NCI-H187 (cell line): ENCODE measurements around the gene CD7.
A peak's percentile ranks its signal among the peaks of the same experiment; 100 is the strongest.

ENCODE experiments used
- DNase-seq, 2 experiments: peaks; one replicate each; lab custom pipeline; 2025; lab: John Stamatoyannopoulos, UW

CD7 gene

DNA sequence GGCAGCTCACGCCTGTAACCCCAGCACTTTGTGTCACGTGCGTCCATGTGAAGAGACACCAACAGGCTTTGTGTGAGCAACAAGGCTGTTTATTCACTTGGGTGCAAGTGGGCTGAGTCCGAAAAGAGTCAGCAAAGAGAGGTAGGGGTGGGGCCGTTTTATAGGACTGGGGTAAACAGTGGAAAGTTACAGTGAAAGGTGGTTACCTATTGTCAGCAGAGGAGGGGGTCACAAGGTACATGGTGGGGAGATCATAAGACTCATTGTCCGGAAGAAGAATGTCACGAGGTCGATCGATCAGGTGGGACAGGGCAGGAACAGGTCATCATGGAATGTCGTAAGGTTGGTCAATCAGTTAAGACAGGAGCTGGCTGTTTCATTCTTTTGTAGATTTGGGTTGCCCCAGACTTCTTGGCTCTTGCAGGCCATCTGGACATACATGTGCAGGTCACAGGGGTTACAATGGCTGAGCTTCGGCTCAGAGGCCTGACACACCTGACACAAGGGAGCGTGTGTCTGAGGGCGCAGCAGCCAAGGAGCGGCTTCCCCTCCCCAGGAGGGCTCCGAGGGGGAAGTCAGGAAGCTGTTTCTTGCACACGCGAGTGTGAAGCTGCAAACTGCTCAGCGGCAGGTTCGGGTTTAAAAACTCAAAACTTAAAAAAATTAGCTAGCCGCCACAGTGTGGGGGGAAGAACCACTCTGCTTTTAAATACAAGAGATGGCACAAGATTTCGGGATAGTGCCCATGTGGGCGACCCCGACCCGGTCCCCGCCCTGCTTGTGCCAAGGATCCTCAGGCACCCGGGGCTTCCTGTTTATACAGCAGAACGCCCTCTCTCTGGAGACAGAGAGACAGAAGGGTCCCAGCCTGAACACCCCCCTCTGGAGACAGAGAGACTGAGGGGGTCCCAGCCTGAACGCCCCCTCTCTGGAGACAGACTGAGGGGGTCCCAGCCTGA lies 29.2 kb upstream of the CD7 start:
- DNase-seq = no peak

DNA sequence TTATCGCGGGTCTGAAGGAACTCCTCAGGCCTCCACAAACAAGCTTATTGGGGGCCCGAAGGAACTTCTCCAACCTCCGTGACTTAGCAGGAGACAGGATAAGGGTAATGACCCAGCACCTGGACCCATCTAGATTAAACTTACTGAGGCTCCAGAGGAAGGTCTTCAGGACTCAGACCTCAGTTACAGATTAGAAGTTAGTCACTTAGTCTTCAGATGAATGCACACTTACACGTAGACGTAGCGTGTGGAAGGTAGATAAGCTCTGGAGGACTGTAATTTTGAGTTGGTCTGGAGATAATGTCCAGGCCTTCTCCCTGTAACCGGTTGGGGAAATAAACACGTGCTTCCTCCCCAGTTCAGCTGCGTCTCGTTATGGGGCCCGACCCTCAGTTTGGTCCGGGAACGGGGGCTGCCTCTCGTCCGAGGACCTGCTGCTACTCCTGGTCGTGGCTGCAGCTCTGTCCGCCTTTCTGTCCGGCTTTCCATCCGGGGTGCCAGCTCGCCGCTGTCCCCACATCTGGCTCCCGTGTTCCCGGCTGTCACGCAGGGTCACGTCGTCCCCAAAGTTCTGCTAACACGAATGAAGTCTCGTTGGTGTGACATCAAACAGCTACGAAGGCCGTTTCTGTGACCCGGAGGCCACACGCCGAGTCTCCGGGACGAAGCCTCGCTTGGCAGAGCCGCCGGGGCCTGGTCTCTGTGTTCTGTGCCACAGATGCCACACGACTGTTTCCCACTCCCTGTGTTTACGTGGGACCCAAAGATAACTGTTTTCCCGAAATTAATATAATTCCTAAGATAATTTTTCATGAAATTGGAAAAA lies 28.0 kb upstream of the CD7 start:
- no peak for DNase-seq

GRCh38 chr17:82344175-82344907 lies 26.9 kb upstream of the CD7 start:
- DNase-seq = no peak

- no peak for DNase-seq
These were observed 26.2 kb upstream of the CD7 start for GRCh38 chr17:82343560-82343959.

DNA sequence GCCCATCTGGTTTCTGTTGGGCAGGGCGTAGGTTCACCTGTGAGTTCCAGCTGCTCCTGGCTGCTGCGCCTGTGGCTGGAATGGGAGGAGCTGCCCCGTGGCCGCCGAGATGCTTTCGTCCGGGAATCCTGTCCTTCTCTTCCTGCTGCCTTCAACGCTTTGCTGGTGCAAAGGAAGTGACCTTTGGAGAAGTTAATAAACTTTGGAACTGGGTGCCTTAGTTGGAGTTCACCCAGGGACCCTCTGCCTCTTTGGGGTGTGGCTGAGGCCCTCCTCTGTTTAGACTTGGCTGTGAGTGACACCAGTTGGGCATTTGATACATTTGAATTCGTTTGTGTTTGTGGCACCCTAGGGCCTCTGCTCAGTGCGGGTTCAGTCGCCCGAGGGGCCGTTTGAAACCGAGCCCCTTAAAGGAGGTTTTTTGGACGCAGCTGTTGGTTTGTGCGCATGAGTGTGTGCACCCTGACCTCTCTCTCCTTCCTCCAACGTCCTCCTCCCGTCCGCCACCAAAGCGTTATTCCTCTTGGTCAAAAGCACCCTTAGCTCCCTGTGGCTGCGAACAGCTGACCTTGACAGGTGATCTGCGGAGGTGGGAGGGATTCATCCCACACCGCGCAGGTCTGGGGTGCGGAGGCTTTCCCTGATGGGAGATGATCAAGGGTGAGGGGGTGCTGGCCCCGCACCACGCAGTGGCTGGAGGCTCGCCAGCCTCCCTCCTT lies 25.1 kb upstream of the CD7 start:
- no peak for DNase-seq

DNA sequence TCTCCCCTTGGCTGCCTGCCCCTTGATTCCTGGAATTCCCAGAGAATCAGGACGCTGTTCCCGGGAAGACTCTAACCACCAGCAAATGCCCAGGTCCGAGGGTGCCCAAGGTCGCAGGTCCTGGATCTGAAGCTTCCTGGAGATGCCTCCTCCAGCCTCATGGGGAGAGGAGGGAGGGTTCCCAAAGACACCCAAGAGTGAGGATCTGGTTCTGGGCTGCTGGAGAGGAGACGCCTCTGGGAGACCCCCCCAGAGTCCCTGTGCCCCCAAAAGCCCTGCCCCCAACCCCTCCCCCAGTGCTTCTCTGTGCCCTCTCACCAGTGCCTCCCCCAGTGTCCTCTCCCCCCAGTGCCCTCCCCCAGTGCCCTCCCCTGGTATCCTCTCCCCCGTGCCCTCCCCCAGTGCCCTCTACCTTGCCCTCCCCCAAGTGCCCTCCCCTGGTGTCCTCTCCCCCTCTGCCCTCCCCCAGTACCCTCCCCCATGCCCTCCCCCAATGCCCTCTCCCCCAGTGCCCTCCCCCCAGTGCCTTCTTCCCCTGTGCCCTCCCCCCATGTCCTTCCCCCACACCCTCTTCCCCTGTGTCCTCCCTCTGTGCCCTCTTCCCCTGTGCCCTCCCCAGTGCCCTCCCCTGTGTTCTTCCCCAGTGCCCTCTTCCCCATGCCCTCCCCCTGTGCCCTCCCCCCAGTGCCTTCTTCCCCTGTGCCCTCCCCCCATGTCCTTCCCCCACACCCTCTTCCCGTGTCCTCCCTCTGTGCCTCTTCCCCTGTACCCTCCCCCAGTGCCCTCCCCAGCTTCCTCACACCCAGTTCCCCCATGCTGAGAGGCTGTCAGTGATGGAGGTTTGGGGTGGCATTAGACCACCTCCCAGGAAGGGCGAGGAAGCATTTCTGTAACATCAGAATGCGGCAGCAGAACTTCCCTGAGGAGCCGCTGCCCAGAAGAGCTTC lies 22.5 kb upstream of the CD7 start:
- DNase-seq = no peak

- DNase-seq = no peak
These were observed 21.6 kb upstream of the CD7 start for GRCh38 chr17:82338858-82339633.

GRCh38 chr17:82334622-82335394 lies 17.4 kb upstream of the CD7 start:
- DNase-seq = no peak

DNA sequence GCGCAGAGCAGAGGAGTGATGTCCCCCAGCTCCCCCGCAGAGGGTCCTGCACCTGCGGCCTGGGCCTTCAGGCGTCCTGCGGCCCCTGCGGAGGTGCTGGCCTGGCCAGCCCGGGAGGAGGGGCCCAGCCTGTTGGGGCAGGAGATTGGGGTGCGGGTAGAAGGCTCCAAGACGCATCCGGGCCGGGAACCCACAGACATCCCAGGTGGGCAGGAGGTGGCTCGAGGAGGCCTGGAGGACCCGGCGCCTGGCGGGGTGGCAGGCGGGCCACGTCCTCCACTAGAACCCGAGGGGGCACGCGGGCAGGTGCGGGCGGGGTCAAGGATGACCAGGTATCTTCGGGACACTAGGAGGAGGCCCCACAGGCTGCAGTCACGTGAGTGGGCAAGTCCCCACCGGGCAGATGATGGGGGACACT lies 16.8 kb upstream of the CD7 start:
- DNase-seq = no peak

- no peak for DNase-seq
These were observed 16.1 kb upstream of the CD7 start, which contains the start of gene SECTM1 for GRCh38 chr17:82333279-82334171. TSS of gene SECTM1 (minus strand) at chr17:82333766. CDS start at chr17:82327240, 6,526 bp downstream.

DNA sequence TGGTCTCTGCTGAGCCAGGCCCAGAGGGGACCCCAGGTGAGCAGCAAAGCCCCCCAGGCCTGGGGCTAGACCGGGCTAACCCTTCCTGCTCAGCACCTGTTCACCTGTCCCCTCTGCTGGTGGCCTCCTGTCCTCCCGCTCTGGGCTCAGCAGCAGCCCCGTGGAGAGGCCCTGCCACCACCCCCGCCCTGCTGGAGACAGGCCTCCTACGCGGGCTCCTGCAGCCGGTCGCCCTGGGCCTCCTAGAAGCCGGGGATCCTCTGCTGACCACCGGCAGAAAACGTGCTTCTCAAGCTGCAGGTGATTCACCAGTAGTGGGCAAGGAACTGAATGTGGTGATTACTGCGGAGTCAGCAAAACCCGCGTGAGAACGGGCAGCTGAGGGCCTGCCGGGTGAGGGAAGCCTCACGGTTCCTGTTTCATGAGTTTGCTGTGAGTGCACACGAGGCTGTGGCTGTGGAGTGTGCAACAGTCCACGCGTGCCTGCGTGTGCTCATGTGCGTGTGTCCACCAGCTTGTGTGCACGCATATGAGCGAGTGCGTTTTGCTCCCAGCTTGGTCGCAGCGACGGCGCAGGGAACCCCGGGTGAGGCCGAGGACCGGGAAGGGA lies 15.4 kb upstream of the CD7 start:
- no peak for DNase-seq

GRCh38 chr17:82331345-82331939 lies 14.0 kb upstream of the CD7 start:
- no peak for DNase-seq

GRCh38 chr17:82330322-82331239 lies 13.2 kb upstream of the CD7 start:
- peak; percentile 75 to 76 for DNase-seq

- no peak for DNase-seq
These were observed 12.4 kb upstream of the CD7 start for GRCh38 chr17:82329683-82330321.

- no peak for DNase-seq
These were observed 11.6 kb upstream of the CD7 start for GRCh38 chr17:82328994-82329507.
